PC-9 (cell line): ENCODE measurements around the gene KCTD7. TPM values are rescaled to one million over a fixed set of nuclear protein-coding genes. Genes with fewer than 3 reads are reported as not detected.
A peak's percentile ranks its signal among the peaks of the same experiment; 100 is the strongest.
"Not testable (repeated sequence)": the region's sequence is repeated elsewhere in the genome, so short reads cannot be mapped to it uniquely, and the experiment has no call there.

Experiments
- BruUV-seq: library from RNA; stranded (reverse); fragments of 400-500 nt; replicated peaks from 2 replicates; lab custom pipeline; 2021; lab: Mats Ljungman, UMichigan
- CTCF ChIA-PET: fragments of 300-600 bp; sonication (Branson Sonifier 250); formaldehyde crosslinking; loops from one replicate; lab custom pipeline; 2022; ENCODE audit warnings: antibody characterized with exemption; lab: Charles Lee
- POLR2A ChIA-PET: fragments of 300-600 bp; sonication (Branson Sonifier 250); formaldehyde crosslinking; loops from one replicate; lab custom pipeline; 2022; ENCODE audit warnings: antibody characterized with exemption; ENCODE audit not compliant: unreplicated experiment; lab: Charles Lee
- DNase-seq, 2 experiments: peaks; one replicate each; pipeline versions ENCODE4 v3.0.0 to v3.0.0-alpha.2; 2015 to 2022; ENCODE audit warnings: mixed read lengths in 1 of 2
- H2AFZ ChIP-seq: fragments of 200-600 bp; sonication (generic); 2 replicates; pipeline ENCODE4 v1.8.1; 2017; ENCODE audit warnings: antibody characterized with exemption
- H3F3A ChIP-seq: fragments of 200-600 bp; sonication (generic); 2 replicates; pipeline ENCODE4 v1.8.1; 2017; ENCODE audit warnings: antibody characterized with exemption, mild to moderate bottlenecking, low read depth; ENCODE audit not compliant: insufficient read depth
- H3K27ac ChIP-seq: fragments of 200-600 bp; sonication (generic); 2 replicates; pipeline ENCODE4 v1.6.1; 2016; ENCODE audit warnings: mixed run types
- H3K27me3 ChIP-seq: fragments of 200-600 bp; sonication (generic); 2 replicates; pipeline ENCODE4 v1.6.1; 2016; ENCODE audit warnings: low read depth, mixed run types; ENCODE audit not compliant: insufficient read depth
- H3K36me3 ChIP-seq: fragments of 200-600 bp; sonication (generic); 2 replicates; pipeline ENCODE4 v1.6.1; 2016; ENCODE audit warnings: low read depth, mixed run types
- H3K4me1 ChIP-seq: fragments of 200-600 bp; sonication (generic); replicated peaks from 2 replicates; pipeline ENCODE4 v1.6.1; 2016; ENCODE audit warnings: mixed run types; ENCODE audit not compliant: insufficient read depth
- H3K4me2 ChIP-seq: fragments of 200-600 bp; sonication (generic); 2 replicates; pipeline ENCODE4 v1.6.1; 2017; ENCODE audit warnings: mixed run types
- H3K4me3 ChIP-seq: fragments of 200-600 bp; sonication (generic); 2 replicates; pipeline ENCODE4 v1.6.1; 2016; ENCODE audit warnings: mixed run types
- H3K79me2 ChIP-seq: fragments of 200-600 bp; sonication (generic); 2 replicates; pipeline ENCODE4 v1.6.1; 2017; ENCODE audit warnings: low read depth, mixed run types
- H3K9me2 ChIP-seq: fragments of 200-600 bp; sonication (generic); 2 replicates; pipeline ENCODE4 v1.8.1; 2017; ENCODE audit warnings: mild to moderate bottlenecking; ENCODE audit not compliant: insufficient read depth
- H3K9me3 ChIP-seq: fragments of 200-600 bp; sonication (generic); 2 replicates; pipeline ENCODE4 v1.8.1; 2016; ENCODE audit warnings: low read depth; ENCODE audit not compliant: insufficient read depth
- H4K20me1 ChIP-seq: fragments of 200-600 bp; sonication (generic); 2 replicates; pipeline ENCODE4 v1.8.1; 2017; ENCODE audit not compliant: insufficient read depth
- CTCF ChIP-seq: fragments of 200-600 bp; sonication (generic); conservative IDR thresholded peaks from 2 replicates; pipeline ENCODE4 v1.6.1; 2017; ENCODE audit warnings: mixed run types, antibody characterized with exemption, mild to moderate bottlenecking, moderate library complexity
- EZH2 ChIP-seq: fragments of 200-600 bp; sonication (generic); IDR thresholded peaks from 2 replicates; pipeline ENCODE4 v1.8.0; 2017; ENCODE audit warnings: antibody characterized with exemption, low read depth
- intact Hi-C: fragments of 100-400 bp; cut with micrococcal nuclease; formaldehyde crosslinking; loops from one replicate; pipeline ENCODE4 v1.10.0; 2022; ENCODE audit not compliant: unreplicated experiment
- total RNA-seq: library from RNA; stranded (reverse); gene quantifications from 2 replicates; pipeline ENCODE4 v1.2.3, GENCODE V29; 2021

Gene KCTD7
- total RNA-seq, 1 experiment from 2014 or later = 7.1 TPM

DNA sequence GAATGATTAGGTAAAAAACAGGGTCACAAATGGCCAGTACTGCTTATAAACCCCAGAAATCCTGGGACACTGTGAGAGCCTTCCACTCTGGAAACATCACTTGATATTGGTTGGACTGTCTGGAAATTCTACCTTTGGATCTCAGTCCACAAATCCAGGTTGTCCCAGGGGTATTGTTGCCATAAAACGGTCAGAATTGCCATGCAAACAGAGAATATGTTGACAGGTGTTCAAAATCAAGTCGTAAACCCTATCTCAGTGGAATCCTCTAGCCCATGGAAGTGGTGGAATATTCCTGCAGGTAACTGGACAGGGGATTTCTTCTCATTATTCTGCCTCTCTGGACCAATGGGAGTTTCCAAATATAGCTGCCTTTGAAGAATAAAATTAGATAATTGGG lies 31.2 kb upstream of the KCTD7 start:
- Histone ChIP-seq H3F3A (no peaks in the 10 kb centered on the region), H2AFZ (no peak overlapping the region), H3K27ac (no peak overlapping the region), H3K36me3 (no peaks in the 10 kb centered on the region), H3K9me2 (no peaks in the 10 kb centered on the region), H3K9me3 (no peaks in the 10 kb centered on the region), H3K4me3 (no peak overlapping the region), H3K4me2 (no peak overlapping the region), H3K27me3 (no peaks in the 10 kb centered on the region), H4K20me1 (no peaks in the 10 kb centered on the region), H3K79me2 (0 out of 2 replicates have a peak, but pooled peaks cover 2% of the 10 kb centered on the region), H3K4me1 (peaks cover 11% of the 10 kb centered on the region)
- ChIA-PET POLR2A (no interaction called here), CTCF (no interaction called here)
- intact Hi-C loops = no loop called here
- no peak for TF ChIP-seq EZH2
- no peak for TF ChIP-seq CTCF
- no peak for DNase-seq
- no TSS peak for BruUV-seq

GRCh38 chr7:66602159-66602558 lies 26.5 kb upstream of the KCTD7 start:
- no peak overlapping the region for H2AFZ ChIP-seq
- intact Hi-C loops = no loop called here
- no TSS peak for BruUV-seq
- no peaks in the 10 kb centered on the region for H3K36me3 ChIP-seq
- H3K4me2 ChIP-seq = no peak overlapping the region
- H3K9me3 ChIP-seq = no peaks in the 10 kb centered on the region
- peaks cover 10% of the 10 kb centered on the region; the same call in 1 of the 2 replicates for H3K4me1 ChIP-seq
- CTCF ChIA-PET = no interaction called here
- H4K20me1 ChIP-seq = no peaks in the 10 kb centered on the region
- DNase-seq = peak in 1 of 2 experiments; percentile 37
- no peaks in the 10 kb centered on the region for H3K27me3 ChIP-seq
- H3K4me3 ChIP-seq = no peak overlapping the region
- no peaks in the 10 kb centered on the region for H3F3A ChIP-seq
- no peaks in the 10 kb centered on the region for H3K9me2 ChIP-seq
- POLR2A ChIA-PET = no interaction called here
- TF ChIP-seq CTCF (no peak), EZH2 (no peak)
- no peaks in the 10 kb centered on the region for H3K79me2 ChIP-seq
- H3K27ac ChIP-seq = no peak overlapping the region

DNA sequence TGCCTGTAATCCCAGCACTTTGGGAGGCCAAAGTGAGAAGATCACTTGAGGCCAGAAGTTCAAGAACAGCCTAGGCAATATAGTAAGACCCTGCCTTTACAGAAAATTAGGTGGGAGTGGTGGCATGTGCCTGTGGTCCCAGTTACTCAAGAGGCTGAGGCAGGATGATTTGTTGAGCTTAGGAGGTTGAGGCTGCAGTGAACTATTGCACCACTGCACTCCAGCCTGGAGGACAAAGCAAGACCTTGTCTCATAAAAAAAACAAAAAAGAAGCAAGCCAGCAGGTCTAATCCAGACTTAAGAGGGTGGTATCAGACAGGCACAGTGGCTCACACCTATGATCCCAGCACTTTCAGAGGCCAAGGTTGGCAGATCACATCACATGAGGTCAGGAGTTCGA lies 24.5 kb upstream of the KCTD7 start:
- no peak overlapping the region for H3K4me2 ChIP-seq
- CTCF ChIA-PET = no interaction called here
- POLR2A ChIA-PET = no interaction called here
- H3F3A ChIP-seq = no peaks in the 10 kb centered on the region
- H3K36me3 ChIP-seq = no peaks in the 10 kb centered on the region
- no peak overlapping the region for H3K27ac ChIP-seq
- intact Hi-C loops = no loop called here
- no peaks in the 10 kb centered on the region for H3K9me3 ChIP-seq
- H3K27me3 ChIP-seq = no peaks in the 10 kb centered on the region
- no peak overlapping the region for H2AFZ ChIP-seq
- H3K4me1 ChIP-seq = peaks cover 10% of the 10 kb centered on the region; the same call in 1 of the 2 replicates
- no peak for TF ChIP-seq CTCF
- TF ChIP-seq EZH2 = no peak
- H3K4me3 ChIP-seq = no peak overlapping the region
- no peaks in the 10 kb centered on the region for H3K79me2 ChIP-seq
- BruUV-seq = no TSS peak
- H3K9me2 ChIP-seq = no peaks in the 10 kb centered on the region
- H4K20me1 ChIP-seq = no peaks in the 10 kb centered on the region
- no peak for DNase-seq

GRCh38 chr7:66606540-66607291 lies 22.0 kb upstream of the KCTD7 start:
- intact Hi-C loops, H3K4me2 ChIP-seq, BruUV-seq, H3K9me2 ChIP-seq, DNase-seq, POLR2A ChIA-PET, H3K4me1 ChIP-seq, CTCF ChIA-PET, H4K20me1 ChIP-seq, H3F3A ChIP-seq, H2AFZ ChIP-seq, H3K4me3 ChIP-seq, H3K9me3 ChIP-seq, H3K27ac ChIP-seq, H3K27me3 ChIP-seq, H3K36me3 ChIP-seq, H3K79me2 ChIP-seq: not testable (repeated sequence)
